CD8-positive, alpha-beta memory T cell (primary cell): Measurements from ENCODE around the gene CDC25C. TPM values are rescaled to one million over a fixed set of nuclear protein-coding genes. Genes with fewer than 3 reads are reported as not detected.

Experiments
- CTCF ChIA-PET: fragments of 350-600 bp; sonication (Branson Sonifier 250); formaldehyde crosslinking; loops from one replicate; lab custom pipeline; 2021; ENCODE audit warnings: antibody characterized with exemption; lab: Charles Lee
- POLR2A ChIA-PET: fragments of 350-600 bp; sonication (Branson Sonifier 250); formaldehyde crosslinking; loops from one replicate; lab custom pipeline; 2021; ENCODE audit warnings: antibody characterized with exemption; lab: Charles Lee
- DNase-seq, 5 donors: peaks; one replicate each; pipeline versions ENCODE4 v3.0.0 to v3.0.0-alpha.2; 2020 to 2022; ENCODE audit warnings: mixed read lengths in 1 of 5
- H3K27ac ChIP-seq: one replicate; pipeline ENCODE4 v1.7.0; 2013; ENCODE audit warnings: low read depth, mild to moderate bottlenecking, low read length, moderate library complexity
- H3K27me3 ChIP-seq: 2 replicates; pipeline ENCODE4 v1.7.0; 2013; ENCODE audit warnings: low read length, mild to moderate bottlenecking; ENCODE audit not compliant: insufficient read depth, poor library complexity, severe bottlenecking
- H3K36me3 ChIP-seq: 2 replicates; pipeline ENCODE4 v1.7.0; 2013; ENCODE audit warnings: mild to moderate bottlenecking, low read length, moderate library complexity; ENCODE audit not compliant: insufficient read depth
- H3K4me1 ChIP-seq: 2 replicates; pipeline ENCODE4 v1.7.0; 2013; ENCODE audit warnings: mild to moderate bottlenecking, low read length, moderate library complexity; ENCODE audit not compliant: insufficient read depth
- H3K4me3 ChIP-seq: 2 replicates; pipeline ENCODE4 v1.7.0; 2013; ENCODE audit warnings: mild to moderate bottlenecking, low read length
- H3K9me3 ChIP-seq: 2 replicates; pipeline ENCODE4 v1.7.0; 2013; ENCODE audit warnings: mild to moderate bottlenecking, low read length
- H3K27ac Mint-ChIP-seq, 8 donors: one replicate each; pipeline ENCODE4 v1.8.0; 2020 to 2021; ENCODE audit warnings: mixed read lengths in 8 of 8, mild to moderate bottlenecking in 6 of 8, inconsistent platforms in 3 of 8, moderate library complexity in 3 of 8
- H3K27me3 Mint-ChIP-seq, 2 donors: one replicate each; pipeline ENCODE4 v1.8.0; 2020 to 2021; ENCODE audit warnings: mixed read lengths in 2 of 2, mild to moderate bottlenecking in 1 of 2, moderate library complexity in 1 of 2
- H3K36me3 Mint-ChIP-seq, 3 donors: one replicate each; pipeline ENCODE4 v1.8.0; 2020 to 2021; ENCODE audit warnings: mixed read lengths in 3 of 3, inconsistent platforms in 1 of 3, mild to moderate bottlenecking in 1 of 3
- H3K4me1 Mint-ChIP-seq, 3 donors: one replicate each; pipeline ENCODE4 v1.8.0; 2020 to 2021; ENCODE audit warnings: mixed read lengths in 3 of 3, inconsistent platforms in 1 of 3, mild to moderate bottlenecking in 1 of 3
- H3K4me3 Mint-ChIP-seq, 7 donors: one replicate each; pipeline ENCODE4 v1.8.0; 2020 to 2021; ENCODE audit warnings: mixed read lengths in 7 of 7, mild to moderate bottlenecking in 6 of 7, moderate library complexity in 4 of 7, inconsistent platforms in 2 of 7
- H3K9me3 Mint-ChIP-seq, 5 donors: one replicate each; pipeline ENCODE4 v1.8.0; 2020 to 2022; ENCODE audit warnings: mixed read lengths in 5 of 5, mild to moderate bottlenecking in 3 of 5, moderate library complexity in 2 of 5, inconsistent platforms in 1 of 5
- polyA plus RNA-seq: library from polyadenylated mRNA; unstranded; fragments of 300-500 nt; fragmentation: Illumina TruSeq; gene quantifications from one replicate; pipeline ENCODE4 v1.2.3, GENCODE V29; 2021
- total RNA-seq, 2 experiments: library from RNA; stranded (reverse); gene quantifications; one replicate each; pipeline ENCODE4 v1.2.3, GENCODE V29; 2021

Gene CDC25C
- total and polyA plus RNA-seq, 3 experiments from 2014 or later: 4.3 to 5.3 TPM; not detected in 1

DNA sequence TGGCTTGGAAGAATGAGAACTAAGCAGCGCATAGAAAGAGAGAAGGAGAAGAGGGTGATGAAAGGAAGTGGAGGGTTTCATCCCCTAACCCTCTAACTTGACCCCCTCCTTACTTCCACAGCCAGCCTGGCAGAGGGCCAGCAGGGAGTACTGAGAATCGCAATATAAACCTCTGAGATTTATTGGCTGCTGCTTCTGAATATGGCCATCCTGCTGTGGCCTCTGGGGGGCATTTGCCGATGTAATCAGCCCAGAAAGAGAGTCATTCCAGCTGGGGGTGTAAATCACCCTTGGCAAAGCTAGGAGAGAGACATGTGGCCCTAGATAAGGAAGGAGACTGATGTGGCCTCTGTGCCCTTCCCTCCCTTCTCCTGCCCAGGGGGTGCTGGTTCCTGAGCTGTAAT is 56.2 kb downstream of the CDC25C start:
- Histone ChIP-seq H3K27me3 (no peaks in the 10 kb centered on the region), H3K4me1 (no peaks in the 10 kb centered on the region), H3K36me3 (no peaks in the 10 kb centered on the region), H3K9me3 (no peaks in the 10 kb centered on the region), H3K27ac (no peak overlapping the region), H3K4me3 (no peak overlapping the region)
- Mint-ChIP-seq H3K27ac (no peak overlapping the region), H3K4me1 (peaks cover 5 to 13% (median 11%) of the 10 kb centered on the region in 3 donors), H3K4me3 (no peak overlapping the region), H3K36me3 (no peaks in the 10 kb centered on the region), H3K27me3 (peaks cover 12 to 35% of the 10 kb centered on the region in 2 donors), H3K9me3 (peaks cover 0 to 2% (median 0%) of the 10 kb centered on the region in 5 donors)
- DNase-seq: no peak
- ChIA-PET POLR2A (no interaction called here), CTCF (no interaction called here)

DNA sequence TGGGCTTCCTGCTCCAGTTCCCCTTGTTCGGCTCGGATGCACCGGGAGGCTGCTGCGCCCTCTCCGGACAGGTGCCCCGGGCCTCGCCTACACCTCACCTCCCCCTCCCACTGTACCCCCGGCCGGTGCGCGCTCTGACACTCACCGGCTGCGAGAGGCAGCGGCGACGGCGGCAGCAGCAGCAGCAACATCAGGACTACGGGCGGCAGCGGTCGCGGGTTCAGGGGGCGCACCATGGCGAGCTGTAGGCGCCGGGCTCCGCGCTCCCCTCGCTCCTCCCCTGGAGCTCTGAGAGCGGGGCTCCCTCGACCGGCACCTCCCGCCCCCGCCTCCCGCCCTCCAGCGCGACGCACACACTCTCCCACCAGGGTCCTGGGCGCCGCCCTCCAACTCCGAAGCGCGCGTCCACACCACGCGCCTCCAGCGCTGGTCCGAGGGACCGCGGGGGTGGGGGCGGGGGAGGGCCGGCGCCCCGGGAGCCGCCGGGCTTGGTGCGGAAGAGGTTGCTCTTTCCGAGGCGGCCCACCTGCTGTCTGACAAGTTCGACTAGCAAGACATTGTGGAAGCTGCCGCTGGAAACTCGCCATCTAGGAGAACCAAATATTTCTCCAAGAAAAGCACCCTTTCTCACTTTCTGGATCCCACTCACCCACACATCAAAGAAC is 57.3 kb downstream of the CDC25C start, which contains the start of gene GFRA3:
TSS of gene GFRA3 (minus strand) at position 433 of the 665 bp plus-strand sequence. CDS start at position 236, 197 bp downstream.
- peaks cover 12 to 35% of the 10 kb centered on the region in 2 donors for H3K27me3 Mint-ChIP-seq
- no peaks in the 10 kb centered on the region for H3K36me3 ChIP-seq
- H3K9me3 ChIP-seq: no peaks in the 10 kb centered on the region
- H3K27ac ChIP-seq: no peak within 1 kb of the TSS
- peak in 2 of 5 donors; percentile 1 to 3 for DNase-seq
- H3K27ac Mint-ChIP-seq: no peak within 1 kb of the TSS
- H3K4me3 ChIP-seq: no peak within 1 kb of the TSS
- H3K36me3 Mint-ChIP-seq: no peaks in the 10 kb centered on the region
- POLR2A ChIA-PET: no interaction called here
- peaks cover 5 to 13% (median 11%) of the 10 kb centered on the region in 3 donors for H3K4me1 Mint-ChIP-seq
- H3K9me3 Mint-ChIP-seq: peaks cover 0 to 2% (median 0%) of the 10 kb centered on the region in 5 donors
- CTCF ChIA-PET: no interaction called here
- peak within 1 kb of the TSS; percentile 19 to 71 (median 45) for H3K4me3 Mint-ChIP-seq
- H3K4me1 ChIP-seq: no peaks in the 10 kb centered on the region
- H3K27me3 ChIP-seq: no peaks in the 10 kb centered on the region

DNA sequence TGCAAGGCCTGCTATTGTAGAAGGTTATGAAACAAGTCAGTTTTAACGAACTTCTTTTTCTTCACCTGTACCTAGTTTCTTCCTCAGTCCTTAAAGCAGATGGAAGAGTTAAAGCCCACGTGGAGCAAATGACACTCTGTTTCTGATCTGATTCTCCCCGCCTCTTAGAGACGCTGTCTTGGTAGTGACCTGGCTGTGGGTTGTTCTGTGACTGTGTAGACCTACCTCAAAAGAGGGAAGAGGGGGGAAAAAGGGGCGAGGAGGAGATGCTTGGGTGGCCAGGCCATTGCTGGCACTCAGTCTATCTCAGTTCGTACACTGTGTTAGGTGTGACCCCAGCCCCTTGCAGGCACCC is 57.8 kb downstream of the CDC25C start:
- H3K9me3 Mint-ChIP-seq: peaks cover 0 to 2% (median 0%) of the 10 kb centered on the region in 5 donors
- no peaks in the 10 kb centered on the region for H3K36me3 Mint-ChIP-seq
- no peak for DNase-seq
- H3K27me3 Mint-ChIP-seq: peaks cover 12 to 39% of the 10 kb centered on the region in 2 donors
- H3K27ac Mint-ChIP-seq: no peak overlapping the region
- CTCF ChIA-PET: no interaction called here
- H3K9me3 ChIP-seq: no peaks in the 10 kb centered on the region
- H3K27ac ChIP-seq: no peak overlapping the region
- POLR2A ChIA-PET: no interaction called here
- no peaks in the 10 kb centered on the region for H3K36me3 ChIP-seq
- H3K4me3 Mint-ChIP-seq: peak overlapping the region in 4 of 7 donors; percentile 15 to 38 (median 28)
- H3K4me1 Mint-ChIP-seq: peaks cover 5 to 13% (median 11%) of the 10 kb centered on the region in 3 donors
- H3K4me1 ChIP-seq: no peaks in the 10 kb centered on the region
- no peak overlapping the region for H3K4me3 ChIP-seq
- H3K27me3 ChIP-seq: no peaks in the 10 kb centered on the region

DNA sequence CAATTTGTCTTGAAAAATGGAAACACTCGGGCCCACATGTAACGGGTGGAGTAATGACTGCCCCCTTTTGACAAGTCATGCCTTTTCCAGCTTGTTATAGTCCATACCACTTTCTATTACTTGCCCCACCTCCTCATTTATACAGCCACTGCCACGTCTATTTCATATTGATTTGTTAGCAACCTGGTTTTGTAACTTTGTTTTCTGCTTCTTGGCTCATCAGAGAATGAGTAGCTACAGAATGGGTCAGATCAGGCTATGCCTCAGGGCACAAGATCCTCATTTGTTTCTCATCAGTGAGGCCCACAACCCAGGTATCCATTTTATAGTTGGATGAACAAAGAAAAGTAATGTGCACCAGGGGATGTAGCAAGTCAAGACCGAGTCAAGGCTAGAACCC is 58.9 kb downstream of the CDC25C start:
- H3K9me3 Mint-ChIP-seq: peaks cover 0 to 2% (median 0%) of the 10 kb centered on the region in 5 donors
- H3K36me3 Mint-ChIP-seq: no peaks in the 10 kb centered on the region
- H3K27ac ChIP-seq: no peak overlapping the region
- H3K36me3 ChIP-seq: no peaks in the 10 kb centered on the region
- no peak overlapping the region for H3K27ac Mint-ChIP-seq
- no peak overlapping the region for H3K4me3 ChIP-seq
- H3K27me3 ChIP-seq: no peaks in the 10 kb centered on the region
- DNase-seq: no peak
- H3K4me1 ChIP-seq: no peaks in the 10 kb centered on the region
- ChIA-PET POLR2A (no interaction called here), CTCF (no interaction called here)
- H3K9me3 ChIP-seq: no peaks in the 10 kb centered on the region
- peaks cover 16 to 44% of the 10 kb centered on the region in 2 donors for H3K27me3 Mint-ChIP-seq
- no peak overlapping the region for H3K4me3 Mint-ChIP-seq
- H3K4me1 Mint-ChIP-seq: peaks cover 5 to 13% (median 11%) of the 10 kb centered on the region in 3 donors

DNA sequence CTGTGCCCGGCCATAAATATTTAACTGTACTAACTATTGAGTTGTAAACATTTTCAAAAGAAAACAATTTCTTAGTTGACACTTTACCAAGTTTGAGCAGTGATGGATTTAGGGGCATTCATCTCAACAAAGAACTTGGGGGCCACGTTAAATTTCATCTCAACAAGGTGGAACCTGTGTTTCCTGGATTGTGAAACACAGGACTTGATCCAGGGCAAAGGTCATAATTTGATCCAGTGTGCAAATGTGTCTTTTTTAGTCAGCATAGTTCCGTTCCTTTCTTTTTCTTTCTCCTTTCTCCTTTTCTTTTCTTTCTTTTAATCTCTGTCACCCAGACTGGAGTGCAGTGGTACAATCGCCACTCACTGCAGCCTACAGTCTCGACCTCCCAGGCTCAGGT is 60.3 kb downstream of the CDC25C start:
- no peaks in the 10 kb centered on the region for H3K36me3 ChIP-seq
- ChIA-PET POLR2A (no interaction called here), CTCF (no interaction called here)
- no peaks in the 10 kb centered on the region for H3K4me1 ChIP-seq
- no peak overlapping the region for H3K4me3 ChIP-seq
- Mint-ChIP-seq H3K4me1 (peaks cover 5 to 13% (median 11%) of the 10 kb centered on the region in 3 donors), H3K27me3 (peaks cover 14 to 50% of the 10 kb centered on the region in 2 donors), H3K9me3 (peaks cover 0 to 2% (median 0%) of the 10 kb centered on the region in 5 donors), H3K4me3 (no peak overlapping the region), H3K36me3 (no peaks in the 10 kb centered on the region), H3K27ac (no peak overlapping the region)
- H3K9me3 ChIP-seq: no peaks in the 10 kb centered on the region
- H3K27me3 ChIP-seq: no peaks in the 10 kb centered on the region
- DNase-seq: no peak
- H3K27ac ChIP-seq: no peak overlapping the region

DNA sequence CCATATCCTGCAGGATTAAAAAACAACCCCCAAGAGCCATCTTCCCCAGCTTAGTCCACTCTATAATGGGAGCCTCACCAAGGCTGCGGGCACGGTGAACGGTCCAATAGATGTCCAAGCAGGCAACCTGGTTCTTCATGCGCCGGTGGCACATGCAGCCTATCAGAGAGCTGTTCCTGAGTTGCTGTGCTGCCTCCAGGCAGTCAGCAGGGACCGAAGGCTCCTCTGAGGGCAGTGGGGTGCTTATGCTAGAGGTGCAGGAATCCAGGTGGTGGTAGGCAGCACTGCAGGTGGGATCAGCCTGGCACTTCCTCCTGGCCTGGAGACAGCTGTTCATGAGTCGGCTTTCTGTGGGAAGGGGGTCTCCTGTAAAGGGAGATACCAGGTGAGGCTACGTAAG is 67.4 kb downstream of the CDC25C start:
- POLR2A ChIA-PET: no interaction called here
- H3K36me3 Mint-ChIP-seq: peaks cover 0 to 3% (median 0%) of the 10 kb centered on the region in 3 donors
- no peak overlapping the region for H3K4me3 Mint-ChIP-seq
- Histone ChIP-seq H3K4me1 (no peaks in the 10 kb centered on the region), H3K9me3 (no peaks in the 10 kb centered on the region), H3K4me3 (no peak overlapping the region), H3K27me3 (no peaks in the 10 kb centered on the region), H3K36me3 (no peaks in the 10 kb centered on the region), H3K27ac (no peak overlapping the region)
- DNase-seq: no peak
- no peaks in the 10 kb centered on the region for H3K9me3 Mint-ChIP-seq
- H3K27ac Mint-ChIP-seq: no peak overlapping the region
- CTCF ChIA-PET: no interaction called here
- H3K27me3 Mint-ChIP-seq: peaks cover 16 to 32% of the 10 kb centered on the region in 2 donors
- no peaks in the 10 kb centered on the region for H3K4me1 Mint-ChIP-seq

DNA sequence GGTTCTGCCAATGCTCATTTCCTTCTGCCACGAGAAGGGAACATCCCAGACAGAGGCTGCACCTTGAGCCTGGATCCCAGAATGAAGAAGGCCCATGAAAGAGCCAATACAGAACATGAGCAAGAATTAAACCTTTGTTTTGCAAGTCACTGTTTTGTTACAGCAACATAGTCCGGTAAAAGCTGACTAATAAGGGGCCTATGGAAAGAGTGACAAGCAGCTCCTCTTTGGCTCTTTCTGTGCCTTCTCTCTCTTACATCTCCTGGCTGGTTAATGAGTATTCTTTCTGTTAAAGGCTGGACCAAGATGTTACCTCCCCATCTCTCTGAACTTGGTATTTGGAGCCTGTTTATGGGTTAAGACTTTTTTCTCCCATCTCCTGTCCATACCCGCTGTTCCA is 68.0 kb downstream of the CDC25C start:
- Mint-ChIP-seq H3K9me3 (no peaks in the 10 kb centered on the region), H3K4me1 (no peaks in the 10 kb centered on the region), H3K4me3 (no peak overlapping the region), H3K27me3 (peaks cover 16 to 33% of the 10 kb centered on the region in 2 donors), H3K27ac (no peak overlapping the region), H3K36me3 (peaks cover 0 to 3% (median 0%) of the 10 kb centered on the region in 3 donors)
- H3K27ac ChIP-seq: no peak overlapping the region
- no peaks in the 10 kb centered on the region for H3K36me3 ChIP-seq
- H3K4me3 ChIP-seq: no peak overlapping the region
- no peaks in the 10 kb centered on the region for H3K27me3 ChIP-seq
- ChIA-PET POLR2A (no interaction called here), CTCF (no interaction called here)
- H3K9me3 ChIP-seq: no peaks in the 10 kb centered on the region
- no peak for DNase-seq
- H3K4me1 ChIP-seq: no peaks in the 10 kb centered on the region

DNA sequence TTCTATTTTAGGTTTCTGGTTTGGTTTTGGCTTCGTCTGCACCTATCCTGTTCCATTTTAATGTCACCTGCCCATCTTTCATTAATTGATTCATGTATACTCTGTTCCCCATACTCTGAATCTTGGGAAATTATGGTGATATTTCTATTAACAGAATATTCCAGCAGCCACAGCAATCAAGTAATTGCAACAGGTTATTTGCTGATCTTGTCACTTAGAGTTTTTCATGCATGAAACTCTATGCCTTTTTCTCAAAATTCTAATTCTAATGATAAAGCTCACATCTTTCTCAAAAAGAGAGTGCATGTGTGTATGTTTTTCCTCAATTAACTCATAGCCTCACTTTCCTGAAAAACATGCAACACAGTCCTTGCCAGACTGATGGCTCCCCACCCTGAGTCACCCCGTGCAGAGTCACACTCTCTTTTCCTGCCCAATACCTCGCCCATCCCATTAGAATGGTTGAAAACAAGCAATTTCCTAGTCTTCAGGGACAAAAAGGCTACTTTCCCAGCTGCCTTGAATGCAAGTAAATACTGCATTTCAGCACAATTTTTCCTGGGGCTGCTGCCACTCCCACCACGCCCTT is 72.8 kb downstream of the CDC25C start:
- no peak for DNase-seq
- Mint-ChIP-seq H3K9me3 (no peaks in the 10 kb centered on the region), H3K27me3 (peaks cover 0 to 12% of the 10 kb centered on the region in 2 donors), H3K36me3 (no peaks in the 10 kb centered on the region), H3K27ac (no peak overlapping the region), H3K4me3 (no peak overlapping the region), H3K4me1 (no peaks in the 10 kb centered on the region)
- POLR2A ChIA-PET: interaction anchor here (0.7 kb wide), 1 partner anchor 33 kb away, joined by 8 read pairs; no protein-coding TSS in a partner anchor
- H3K36me3 ChIP-seq: no peaks in the 10 kb centered on the region
- no peaks in the 10 kb centered on the region for H3K4me1 ChIP-seq
- no peaks in the 10 kb centered on the region for H3K9me3 ChIP-seq
- no peak overlapping the region for H3K4me3 ChIP-seq
- CTCF ChIA-PET: no interaction called here
- no peaks in the 10 kb centered on the region for H3K27me3 ChIP-seq
- no peak overlapping the region for H3K27ac ChIP-seq
